Activated CD4-positive, alpha-beta T cell treated with anti-CD3 and anti-CD28 coated beads for 4 hours (primary cell): ENCODE results near the gene TAF1C.
"Not testable (repeated sequence)": the region's sequence is repeated elsewhere in the genome, so short reads cannot be mapped to it uniquely, and the experiment has no call there.

Experiments
- DNase-seq, 2 donors: peaks; one replicate each; pipeline ENCODE4 v3.0.0-alpha.2; 2020

The TAF1C gene

DNA sequence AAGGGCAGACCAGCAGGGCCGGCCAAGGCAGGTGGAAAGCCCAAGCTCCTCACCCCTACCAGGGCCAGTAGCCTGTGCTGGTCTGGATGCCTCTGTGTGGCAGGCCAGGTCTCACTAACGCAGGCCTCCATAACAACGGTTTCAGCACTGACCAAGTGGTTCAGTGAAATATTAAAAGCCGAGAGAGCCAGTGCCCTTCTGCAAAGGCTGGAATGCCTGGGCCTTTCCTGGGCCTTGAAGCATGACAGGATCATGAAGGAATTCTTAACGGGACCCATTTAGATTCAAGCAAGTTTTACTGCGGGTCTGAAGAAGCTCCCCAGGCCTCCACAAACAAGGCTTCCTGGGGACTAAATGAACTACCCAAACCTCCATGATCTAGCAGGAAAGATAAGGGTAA lies 20.4 kb upstream of the TAF1C start:
- no peak for DNase-seq

DNA sequence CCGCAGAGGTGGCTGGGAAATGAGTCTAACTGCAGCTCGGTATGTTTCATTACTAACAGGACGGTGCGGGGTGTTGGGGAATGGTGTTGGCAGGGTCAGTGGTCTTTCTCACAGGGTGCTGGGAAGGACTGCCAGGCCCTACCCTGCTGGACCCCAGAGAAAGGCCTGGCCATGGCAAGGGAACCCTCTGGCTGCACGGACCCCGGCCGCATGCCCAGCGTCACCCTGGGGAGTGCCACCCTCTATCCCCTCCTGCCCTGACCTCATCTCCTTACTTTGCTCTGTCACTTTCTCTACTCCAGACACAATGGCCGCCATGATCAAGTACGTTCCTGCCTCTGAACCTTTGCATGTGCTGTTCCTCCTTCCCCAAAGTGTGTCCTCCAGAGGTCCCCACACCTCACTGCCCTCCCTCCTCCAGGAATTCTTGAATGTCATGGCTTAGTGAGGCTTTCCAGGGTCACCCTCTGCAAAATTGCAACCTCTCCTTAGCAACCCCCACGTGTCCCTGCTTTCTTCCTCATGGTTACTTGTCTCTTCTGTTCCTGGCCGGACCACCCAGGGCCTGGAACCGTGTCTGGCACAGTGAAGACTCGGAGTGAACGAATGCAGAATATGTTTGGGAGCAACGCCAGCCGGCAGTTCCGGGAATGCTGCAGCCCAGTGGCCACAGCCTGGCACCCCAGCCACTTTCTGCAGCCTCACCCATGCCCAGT lies 19.3 kb upstream of the TAF1C start:
- DNase-seq: no peak

DNA sequence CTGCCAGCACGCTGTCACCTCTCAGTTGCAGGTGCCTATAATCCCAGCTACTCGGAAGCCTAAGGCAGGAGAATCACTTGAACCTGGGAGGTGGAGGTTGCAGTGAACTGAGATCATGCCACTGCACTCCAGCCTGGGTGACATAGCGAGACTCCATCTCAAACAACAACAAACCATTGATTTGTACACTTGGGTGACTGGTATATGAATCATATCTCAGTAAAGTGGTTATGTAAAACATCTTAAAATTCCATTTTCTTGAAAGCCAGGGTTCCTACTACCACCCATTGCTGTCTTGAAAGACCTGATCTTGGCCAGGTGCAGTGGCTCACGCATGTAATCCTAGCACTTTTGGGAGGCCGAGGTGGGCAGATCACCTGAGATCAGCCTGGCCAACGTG lies 18.3 kb upstream of the TAF1C start:
- DNase-seq: not testable (repeated sequence)

DNA sequence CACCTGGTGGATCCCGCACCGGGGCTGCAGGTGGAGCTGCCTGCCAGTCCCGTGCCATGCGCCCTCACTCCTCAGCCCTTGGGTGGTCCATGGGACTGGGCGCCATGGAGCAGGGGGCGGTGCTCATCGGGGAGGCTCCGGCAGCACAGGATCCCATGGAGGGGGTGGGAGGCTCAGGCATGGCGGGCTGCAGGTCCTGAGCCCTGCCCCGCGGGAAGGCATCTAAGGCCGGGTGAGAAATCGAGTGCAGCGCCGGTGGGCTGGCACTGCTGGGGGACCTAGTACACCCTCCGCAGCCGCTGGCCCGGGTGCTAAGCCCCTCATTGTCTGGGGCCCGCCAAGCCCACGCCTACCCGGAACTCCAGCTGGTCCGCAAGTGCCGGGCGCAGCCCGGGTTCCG lies 17.7 kb upstream of the TAF1C start:
- not testable (repeated sequence) for DNase-seq

DNA sequence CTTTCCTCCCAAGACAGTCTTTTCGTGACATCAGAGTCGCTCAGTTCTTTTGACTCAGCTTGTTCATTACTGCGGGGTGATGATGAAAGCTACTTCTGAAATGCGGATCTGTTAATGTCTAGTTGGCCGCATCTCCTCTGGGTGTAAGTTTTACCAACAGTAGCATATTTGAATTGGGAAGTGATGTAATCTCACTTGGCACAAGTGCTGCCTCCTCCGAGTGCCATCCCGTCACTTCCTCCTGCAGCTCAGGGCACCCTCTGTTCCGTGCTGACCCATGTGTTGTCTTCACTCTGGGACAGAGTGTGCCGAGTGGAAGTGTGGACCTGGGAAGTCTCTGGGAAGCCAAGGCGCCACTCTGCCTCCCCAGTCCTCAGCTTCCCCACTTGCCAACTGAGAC lies 13.0 kb upstream of the TAF1C start:
- no peak for DNase-seq

DNA sequence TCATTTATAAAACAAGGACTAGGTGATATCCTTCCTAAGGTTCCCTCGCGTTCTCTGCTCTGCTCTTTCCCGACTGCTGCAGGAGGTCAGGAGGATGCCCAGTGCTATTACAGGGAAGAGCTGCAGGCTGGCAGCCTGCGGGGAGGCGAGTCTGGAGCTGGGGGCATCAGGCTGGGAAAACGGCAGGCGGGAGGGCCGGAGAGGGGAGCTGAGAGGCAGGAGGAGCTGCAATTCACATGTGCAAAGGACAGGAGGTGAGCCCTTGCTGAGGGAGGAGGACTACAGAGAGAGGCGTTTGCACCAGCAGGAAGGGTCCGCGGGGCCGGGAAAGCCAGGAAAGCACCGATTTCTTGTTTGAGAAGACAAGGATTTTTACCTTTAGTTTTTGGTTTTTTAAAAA lies 12.2 kb upstream of the TAF1C start:
- no peak for DNase-seq

DNA sequence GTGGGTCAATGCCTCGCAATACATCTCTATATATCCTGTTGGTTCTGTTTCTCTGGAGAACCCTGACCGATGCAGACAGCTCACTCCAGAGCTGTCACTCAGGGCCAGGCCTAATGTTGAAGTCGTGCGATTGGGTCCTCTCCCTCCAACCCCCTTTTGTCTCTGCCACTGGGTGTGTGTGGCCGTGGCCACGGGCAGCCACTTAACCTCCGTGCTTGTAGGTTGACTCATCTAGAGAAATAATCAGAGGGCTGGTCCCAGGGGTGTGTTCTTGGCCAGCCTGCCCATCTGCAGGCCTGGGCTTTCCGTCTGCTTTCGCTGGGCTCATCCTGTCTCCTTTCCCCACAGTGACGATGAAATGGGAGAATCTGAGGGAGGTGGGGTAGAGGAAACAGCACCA lies 11.5 kb upstream of the TAF1C start:
- DNase-seq: no peak

DNA sequence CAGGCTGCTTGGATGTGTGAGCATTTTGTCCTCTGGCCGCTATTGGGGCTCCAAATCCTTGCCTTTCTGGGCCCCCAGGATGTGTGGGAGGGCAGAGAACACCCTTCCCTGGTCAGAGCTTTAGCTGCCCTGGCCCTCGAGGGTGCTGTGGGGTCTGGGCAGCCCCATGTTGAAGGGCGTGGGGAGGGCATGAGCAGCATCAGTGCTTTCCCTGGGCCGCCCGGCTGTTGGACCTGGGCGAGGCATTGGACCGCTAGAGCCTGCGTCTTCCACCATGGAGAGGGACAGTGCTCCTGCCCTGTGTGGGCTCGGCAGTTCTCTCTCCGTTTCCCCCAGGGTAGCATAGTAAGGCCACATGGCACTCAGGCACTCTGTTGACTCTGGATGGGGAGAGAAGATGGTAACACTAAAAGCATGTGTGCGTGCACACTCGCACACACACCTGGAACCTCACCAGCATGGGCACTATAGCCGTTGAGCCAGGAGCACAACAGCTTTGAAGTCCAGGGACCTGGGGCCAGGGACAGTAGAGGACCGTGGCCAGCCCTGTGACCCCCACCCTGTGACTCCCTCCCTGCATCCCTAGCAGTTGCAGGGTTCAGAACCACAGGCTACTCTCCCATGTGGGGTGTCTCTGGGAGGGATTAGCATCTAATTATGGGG lies 10.7 kb upstream of the TAF1C start:
- no peak for DNase-seq

DNA sequence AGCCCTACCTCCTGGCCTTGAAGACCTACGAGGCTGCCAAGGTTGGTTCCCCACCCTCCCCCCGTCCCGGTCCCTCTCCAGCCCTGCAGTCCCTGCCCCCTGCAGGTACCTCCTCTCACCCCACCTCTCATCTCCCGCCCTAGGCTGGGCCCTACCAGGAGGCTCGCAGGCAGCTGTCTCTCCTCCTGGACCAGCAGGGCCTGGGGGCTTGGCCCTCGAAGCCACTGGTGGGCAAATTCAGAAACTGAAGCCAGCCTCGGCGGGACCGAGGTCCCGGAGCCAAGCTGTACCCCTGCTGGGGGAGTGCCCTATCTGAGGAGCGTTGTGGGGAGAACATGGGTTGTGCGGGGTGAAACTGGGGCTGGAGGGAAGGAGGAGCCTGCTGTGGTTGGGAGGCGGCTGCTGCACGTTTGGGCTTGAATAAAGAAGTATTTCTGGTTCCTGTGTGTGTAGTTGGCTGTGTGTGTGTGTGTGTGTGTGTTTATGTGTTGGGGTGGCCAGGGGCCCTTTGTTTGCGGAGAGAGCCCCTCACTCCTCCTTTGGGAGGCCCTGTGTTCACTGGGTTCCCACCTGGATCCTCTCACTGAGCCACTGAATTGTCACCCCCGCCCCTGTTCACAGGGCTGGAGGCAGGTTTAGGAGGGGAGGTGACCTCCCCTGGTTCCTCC lies 10.0 kb upstream of the TAF1C start:
- no peak for DNase-seq

DNA sequence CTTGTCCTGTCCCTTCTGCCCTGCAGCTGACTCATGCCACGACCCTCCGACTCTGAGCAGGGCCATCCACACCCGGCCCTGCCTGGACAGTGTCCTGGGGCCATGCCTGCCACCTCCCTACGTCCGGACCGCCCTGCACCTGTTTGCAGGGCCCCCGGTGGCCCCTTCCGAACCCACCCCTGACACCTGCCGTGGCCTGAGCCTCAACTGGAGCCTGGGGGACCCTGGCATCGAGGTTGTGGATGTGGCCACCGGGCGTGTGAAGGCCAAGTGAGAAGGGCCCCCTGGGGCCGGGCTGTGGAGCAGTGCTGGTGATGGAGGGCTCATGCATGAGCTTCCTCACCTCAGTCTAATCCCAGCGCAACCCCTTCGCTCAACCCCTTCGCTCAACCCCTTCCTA lies 9.2 kb upstream of the TAF1C start:
- DNase-seq: no peak

DNA sequence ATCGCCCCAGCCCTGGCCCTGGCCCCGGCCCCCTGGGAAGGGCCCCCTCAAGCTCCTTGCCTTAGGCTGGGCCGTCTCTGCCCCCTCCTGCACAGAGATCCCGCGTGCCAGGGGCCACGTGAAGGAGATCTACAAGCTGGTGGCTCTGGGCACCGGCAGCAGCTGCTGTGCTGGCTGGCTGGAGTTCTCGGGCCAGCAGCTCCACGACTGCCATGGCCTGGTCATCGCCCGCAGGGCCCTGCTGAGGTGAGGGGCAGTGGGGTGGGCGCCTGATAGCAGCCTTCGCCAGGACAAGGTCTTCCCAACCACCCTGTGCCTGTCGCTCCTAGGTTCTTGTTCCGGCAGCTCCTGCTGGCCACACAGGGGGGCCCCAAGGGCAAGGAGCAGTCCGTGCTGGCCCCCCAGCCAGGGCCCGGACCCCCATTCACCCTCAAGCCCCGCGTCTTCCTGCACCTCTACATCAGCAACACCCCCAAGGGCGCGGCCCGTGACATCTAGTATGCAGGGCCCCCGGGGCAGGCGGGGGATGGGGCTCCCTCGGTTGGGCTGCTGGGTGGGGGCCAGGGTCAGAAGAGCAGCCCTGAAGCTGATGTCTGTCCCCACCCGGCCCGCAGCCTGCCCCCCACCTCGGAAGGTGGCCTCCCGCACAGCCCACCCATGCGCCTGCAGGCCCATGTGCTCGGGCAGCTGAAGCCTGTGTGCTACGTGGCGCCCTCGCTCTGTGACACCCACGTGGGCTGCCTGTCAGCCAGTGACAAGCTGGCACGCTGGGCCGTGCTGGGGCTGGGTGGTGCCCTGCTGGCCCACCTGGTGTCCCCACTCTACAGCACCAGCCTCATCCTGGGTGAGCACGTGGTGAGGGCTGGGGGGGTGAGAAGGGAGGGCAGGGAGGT lies 8.6 kb upstream of the TAF1C start:
- DNase-seq: no peak

DNA sequence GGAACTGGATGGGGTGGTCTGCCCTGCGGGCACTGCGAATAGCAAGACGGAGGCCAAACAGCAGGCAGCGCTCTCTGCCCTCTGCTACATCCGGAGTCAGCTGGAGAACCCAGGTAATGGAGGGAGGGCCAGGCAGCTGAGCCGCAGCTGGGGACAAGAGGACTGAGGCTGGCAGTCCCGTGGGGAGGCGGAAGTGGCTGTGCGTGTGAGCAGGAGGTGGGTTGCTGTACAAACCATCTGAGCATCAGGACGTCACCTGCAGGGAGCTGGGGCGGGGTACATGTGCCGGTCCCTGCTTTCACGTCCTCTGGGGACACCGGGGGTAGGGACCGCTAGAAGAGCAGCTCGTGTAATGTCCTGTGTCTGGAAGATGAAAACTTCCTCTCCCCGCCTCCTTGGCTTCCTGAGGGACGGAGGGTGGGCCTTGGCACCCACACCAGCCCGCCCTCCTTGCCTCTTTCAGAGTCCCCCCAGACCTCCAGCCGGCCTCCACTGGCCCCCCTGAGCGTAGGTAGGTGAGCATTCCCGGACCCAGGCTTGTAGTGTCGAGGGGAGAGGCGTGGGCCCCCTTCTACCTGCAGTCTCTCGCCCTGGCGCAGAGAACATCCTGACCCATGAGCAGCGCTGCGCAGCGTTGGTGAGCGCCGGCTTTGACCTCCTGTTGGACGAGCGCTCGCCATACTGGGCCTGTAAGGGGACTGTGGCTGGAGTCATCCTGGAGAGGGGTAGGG lies 7.8 kb upstream of the TAF1C start:
- DNase-seq: no peak

DNA sequence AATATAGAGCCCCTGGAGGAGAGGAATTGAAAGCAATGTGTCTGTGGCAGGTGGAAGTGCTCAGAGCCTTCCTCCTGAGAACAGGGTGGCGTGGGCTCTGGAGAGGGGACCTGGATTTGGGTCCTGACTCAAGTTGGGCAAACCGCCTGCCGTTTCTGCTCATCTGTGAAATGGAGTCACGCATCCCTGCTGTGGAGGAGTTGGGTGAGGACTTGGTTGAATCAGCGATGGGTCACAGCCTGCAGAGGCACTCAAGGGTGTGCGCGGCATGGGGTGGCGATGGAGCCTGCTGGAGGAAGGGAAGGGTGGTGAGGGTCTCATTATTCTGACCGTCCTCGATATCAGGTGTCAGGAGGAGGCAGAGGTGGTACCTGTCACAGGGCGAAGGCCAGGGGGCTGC lies 7.2 kb upstream of the TAF1C start:
- DNase-seq: no peak

DNA sequence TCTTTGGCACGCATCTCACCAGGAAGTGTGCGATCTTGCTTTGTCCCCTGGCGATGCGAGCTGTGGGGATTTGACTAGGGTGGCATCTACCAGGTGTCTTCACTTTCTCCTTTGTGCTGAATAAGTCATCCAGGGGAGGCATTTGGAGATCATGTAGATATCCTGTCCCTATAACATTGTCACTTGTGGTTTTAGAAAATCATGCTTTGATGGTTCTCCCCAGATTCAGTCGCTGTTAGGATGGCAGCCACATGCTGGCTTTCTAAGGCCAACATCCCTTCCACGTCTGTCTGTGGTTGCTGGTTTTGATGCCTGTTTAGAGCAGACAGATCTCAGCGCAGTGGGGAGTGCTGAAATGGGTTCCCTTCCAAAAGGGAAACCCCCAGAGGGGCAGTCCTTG lies 6.6 kb upstream of the TAF1C start:
- DNase-seq: no peak

DNA sequence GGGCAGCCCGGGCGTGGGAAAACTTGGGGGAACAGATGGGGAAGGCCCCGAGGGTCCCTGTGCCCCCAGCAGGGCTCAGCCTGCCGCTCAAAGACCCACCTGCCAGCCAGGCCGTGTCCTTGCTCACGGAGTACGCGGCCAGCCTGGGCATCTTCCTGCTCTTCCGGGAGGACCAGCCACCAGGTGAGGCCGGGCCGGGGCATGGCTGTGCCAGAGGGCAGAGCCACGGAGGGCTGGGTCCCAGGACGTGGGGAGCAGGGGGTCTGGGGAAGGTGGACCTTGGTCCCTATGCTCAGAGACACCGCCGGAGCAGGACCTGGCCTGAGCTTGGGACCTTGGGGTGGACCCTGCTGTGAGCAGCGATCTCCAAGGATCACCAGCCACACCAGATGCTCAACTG lies 4.6 kb upstream of the TAF1C start:
- no peak for DNase-seq

DNA sequence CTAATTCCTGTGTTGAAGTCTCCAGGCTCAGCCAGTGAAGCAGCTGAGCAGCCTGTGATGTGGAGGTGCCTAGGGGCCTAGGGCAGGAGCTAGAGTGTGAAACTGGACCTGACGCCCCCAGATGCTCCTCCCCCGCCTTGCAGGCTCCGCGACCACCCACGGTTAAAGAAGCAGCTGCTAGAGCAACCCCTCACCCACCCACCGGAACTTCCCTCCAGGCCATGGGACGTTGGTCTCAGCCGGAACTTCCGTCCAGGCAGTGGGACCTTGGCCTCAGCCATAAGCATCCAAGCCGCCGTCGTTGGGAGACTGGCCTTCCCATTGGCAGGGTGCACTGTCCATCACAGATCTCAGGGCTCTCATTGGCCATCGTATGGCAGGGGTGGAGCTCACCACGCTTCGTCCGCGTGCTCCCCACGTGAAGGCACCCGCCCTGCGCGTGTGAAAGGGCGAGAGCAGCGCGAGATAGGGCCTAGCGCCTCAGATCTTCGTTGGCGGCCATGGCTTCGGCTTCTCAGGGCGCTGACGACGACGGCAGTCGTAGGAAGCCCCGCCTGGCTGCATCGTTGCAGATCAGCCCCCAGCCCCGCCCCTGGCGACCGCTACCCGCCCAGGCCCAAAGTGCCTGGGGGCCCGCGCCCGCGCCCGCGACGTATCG lies 4.0 kb upstream of the TAF1C start, which contains the start of gene ADAD2:
Gene ADAD2, plus strand, starts transcription at position 427 of the 658 bp plus-strand sequence. Its CDS starts 74 bp downstream, at position 501.
- DNase-seq: no peak

DNA sequence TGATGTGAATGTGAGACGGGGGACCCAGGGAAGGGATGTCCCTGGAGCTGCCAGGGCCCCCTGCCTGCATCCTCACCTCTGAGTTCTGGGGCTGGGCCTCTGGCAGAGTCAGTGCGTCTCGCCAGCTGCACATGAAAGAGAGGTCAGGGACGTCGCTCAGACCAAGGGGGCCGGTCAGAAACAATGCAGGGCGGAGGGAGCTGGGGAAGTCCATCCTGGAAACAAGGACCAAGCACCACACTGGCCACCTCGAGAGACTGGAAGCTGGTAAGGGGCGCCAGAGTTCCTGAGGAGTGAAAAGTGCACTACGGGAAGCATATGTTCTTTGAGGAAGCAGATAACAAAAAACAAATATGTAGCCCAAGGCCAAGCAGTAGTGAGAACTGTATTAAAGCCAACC lies 2.1 kb downstream of the TAF1C start:
- no peak for DNase-seq

DNA sequence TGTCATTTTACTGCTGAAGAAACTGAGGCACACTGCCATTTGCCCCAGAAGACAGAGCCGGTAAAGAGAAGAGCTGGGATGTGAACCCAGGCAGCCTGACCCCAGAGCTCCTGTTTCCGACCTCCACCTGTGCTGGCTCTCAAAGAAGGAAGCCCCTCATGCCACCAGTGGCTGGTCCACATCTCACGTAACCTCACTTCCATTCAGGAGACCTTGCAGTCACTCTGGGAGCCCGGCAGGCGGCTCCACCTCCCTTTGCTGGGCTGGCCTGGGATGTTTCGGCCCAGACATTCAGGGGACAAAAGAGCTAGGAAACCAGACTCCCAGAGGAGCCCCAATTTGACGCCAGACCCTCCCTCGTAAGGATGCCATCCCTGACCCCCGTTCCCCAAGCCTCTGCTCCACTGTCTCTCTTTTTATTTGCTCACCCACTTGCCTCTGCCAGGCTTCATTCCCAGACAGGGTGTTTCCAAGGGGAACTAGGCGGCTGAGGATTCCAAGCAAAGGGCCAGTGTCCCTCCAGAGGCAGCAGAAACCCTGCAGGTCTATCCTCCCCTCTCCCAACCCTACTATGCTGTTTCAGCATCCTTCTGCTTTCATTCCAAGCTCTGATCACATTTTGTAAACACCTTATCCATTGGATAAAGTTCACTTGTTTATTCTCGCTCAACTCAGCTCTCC lies 2.8 kb downstream of the TAF1C start:
- no peak for DNase-seq

DNA sequence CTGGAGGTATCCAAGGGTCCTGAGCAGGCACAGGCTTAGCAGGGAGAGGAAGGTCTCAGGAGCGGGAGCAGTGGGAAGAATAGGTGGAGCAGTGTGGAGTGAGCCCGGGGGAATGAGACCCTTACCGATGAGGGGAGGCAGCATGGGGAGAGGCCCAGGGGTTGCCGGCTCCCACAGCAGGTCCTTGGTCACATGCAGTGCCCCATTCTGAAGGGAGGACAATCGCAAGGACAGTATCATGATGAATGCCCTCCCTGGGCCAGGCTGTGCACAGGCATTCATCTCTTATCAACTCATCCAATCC lies 3.3 kb downstream of the TAF1C start:
- no peak for DNase-seq

DNA sequence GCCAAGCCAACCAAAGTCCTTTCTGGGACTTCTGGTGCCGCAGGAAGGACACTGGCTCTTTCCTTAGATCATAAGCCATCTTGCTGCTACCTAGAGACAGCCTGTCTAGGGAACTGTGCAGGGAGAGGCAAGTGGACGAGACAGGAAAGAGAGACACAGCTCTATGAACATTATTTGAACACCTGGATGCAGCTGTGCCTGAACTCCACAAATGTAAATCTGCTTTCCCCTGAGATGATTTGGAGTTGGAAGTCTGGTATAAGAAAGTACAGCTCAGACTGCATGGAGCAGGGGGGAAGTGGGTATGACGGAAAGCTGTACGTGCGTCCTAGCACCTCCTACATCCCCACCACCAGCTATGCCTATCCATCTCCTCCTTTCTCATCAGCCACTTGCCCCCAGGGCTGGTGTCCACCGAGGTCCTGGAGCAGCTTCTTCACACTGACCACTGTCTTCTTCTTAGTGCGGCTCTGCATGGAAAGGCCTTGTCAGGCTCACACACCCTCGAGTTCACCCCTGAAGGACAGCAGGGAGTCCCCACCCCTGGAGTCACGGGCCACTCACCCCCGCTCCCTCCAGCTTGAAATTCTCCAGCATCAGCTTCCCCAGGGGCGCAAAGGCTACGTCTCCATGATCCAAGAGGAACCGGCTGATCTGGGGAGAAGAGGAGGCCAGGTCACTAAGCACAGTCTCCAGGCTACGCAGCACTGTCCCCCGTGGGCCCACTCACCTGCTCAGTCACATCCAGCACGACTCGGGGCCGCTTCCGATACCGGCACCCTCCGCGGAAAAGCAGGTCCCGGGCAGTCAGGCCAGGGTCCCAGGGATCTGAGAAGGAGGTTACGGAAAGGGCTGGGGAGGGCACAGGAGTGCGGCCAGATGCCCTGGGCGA lies 3.9 kb downstream of the TAF1C start:
- DNase-seq: no peak
